HFF-Myc (cell line): ENCODE data around the gene SLFN12L.

Experiments used
- DNase-seq: peaks from one replicate; pipeline ENCODE4 v3.0.0-alpha.2; 2011; ENCODE audit warnings: low read depth; ENCODE audit errors: extremely low read depth
- H3K4me3 ChIP-seq: replicated peaks from 2 replicates; pipeline ENCODE4 v1.5.1; 2011; ENCODE audit warnings: low read depth, mild to moderate bottlenecking, control low read depth, low read length
- CTCF ChIP-seq: IDR thresholded peaks from 2 replicates; pipeline ENCODE4 v1.5.1; 2012; ENCODE audit warnings: mild to moderate bottlenecking, low read depth, low read length, control low read depth; ENCODE audit errors: missing control alignments

The SLFN12L gene

GRCh38 chr17:35557353-35557752, 19.9 kb upstream of the SLFN12L start:
- no peak for DNase-seq
- no peak for TF ChIP-seq CTCF
- H3K4me3 ChIP-seq = no peak overlapping the region

- TF ChIP-seq CTCF = peak; percentile 21
- no peak overlapping the region for H3K4me3 ChIP-seq
- no peak for DNase-seq
Measured at GRCh38 chr17:35555691-35556090, 18.2 kb upstream of the SLFN12L start.

- no peak for TF ChIP-seq CTCF
- DNase-seq = no peak
- no peak overlapping the region for H3K4me3 ChIP-seq
Measured at GRCh38 chr17:35554668-35555067, 17.2 kb upstream of the SLFN12L start.

DNA sequence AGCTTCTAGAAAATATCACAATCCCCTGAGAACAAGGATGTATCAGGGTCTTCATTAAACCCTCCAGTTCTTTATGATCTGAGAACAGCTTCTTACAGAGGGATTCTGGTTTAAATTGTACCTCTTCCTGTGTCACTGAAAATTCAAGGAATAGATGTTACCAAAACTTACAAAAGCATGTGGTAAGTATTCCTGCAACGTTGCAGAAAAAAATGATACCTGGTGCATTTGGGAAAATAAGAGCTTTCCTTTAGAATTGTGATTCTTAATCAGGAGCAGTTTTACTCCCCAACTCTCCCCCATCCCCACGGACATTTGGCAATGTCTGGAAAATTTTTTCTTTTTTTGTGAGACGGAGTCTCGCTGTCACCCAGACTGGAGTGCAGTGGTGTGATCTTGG, 15.8 kb upstream of the SLFN12L start:
- no peak overlapping the region for H3K4me3 ChIP-seq
- DNase-seq = no peak
- TF ChIP-seq CTCF = no peak

DNA sequence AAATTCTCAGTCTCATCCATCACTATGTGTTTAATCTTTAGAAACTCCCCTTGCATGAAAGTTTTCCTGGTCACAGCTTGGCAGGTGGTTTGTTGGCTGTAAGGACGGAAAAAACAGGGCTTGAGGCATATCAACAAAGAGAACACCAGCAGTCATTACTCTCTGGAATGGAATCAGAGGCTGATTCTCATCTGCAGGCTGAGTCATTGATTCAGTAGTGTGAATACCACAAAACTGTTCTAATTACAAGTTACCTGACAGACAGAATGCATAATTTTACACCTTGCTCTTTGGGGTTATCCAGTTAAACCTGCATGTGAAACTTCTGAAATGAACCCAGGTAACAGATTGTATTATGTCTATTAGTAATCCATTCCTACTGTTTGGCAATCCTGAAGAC, 11.5 kb upstream of the SLFN12L start:
- no peak for TF ChIP-seq CTCF
- DNase-seq = no peak
- H3K4me3 ChIP-seq = no peak overlapping the region

- no peak for DNase-seq
- TF ChIP-seq CTCF = no peak
- H3K4me3 ChIP-seq = no peak overlapping the region
Measured at GRCh38 chr17:35548208-35548810, 10.8 kb upstream of the SLFN12L start.

DNA sequence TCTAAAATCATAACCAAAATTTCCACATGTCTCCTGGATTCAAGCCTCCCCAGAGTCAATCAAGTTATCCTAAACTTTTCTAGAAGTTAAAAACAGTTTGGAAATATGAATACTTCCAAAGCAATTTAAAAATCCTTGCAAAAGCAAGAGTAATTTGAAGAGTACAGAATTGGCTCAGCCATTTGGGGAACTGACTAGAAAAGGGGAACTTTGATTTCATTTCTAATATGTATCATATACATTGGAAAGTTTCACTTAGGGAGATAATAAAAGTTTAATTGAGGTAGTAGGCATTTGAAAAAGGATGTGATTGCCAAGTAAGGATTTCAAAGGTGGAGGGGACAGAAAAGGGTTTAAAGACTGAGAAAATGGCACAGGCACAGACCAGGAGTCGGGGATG, 9.0 kb upstream of the SLFN12L start:
- DNase-seq = no peak
- TF ChIP-seq CTCF = no peak
- H3K4me3 ChIP-seq = no peak overlapping the region
